Mesenteric fat pad (tissue), 1 donor: ENCODE data around the gene EIF6. TPM values are rescaled to one million over a fixed set of nuclear protein-coding genes. Genes with fewer than 3 reads are reported as not detected.

Source experiments
- DNase-seq: peaks from one replicate; pipeline ENCODE4 v3.0.0-alpha.2; 2020; ENCODE audit warnings: low spot score
- total RNA-seq: library from RNA; stranded (reverse); fragmentation: NEBNext Ultra II Directional; extraction: Animal tissue kit (Norgen Biotek cat#: 25700); gene quantifications from one replicate; pipeline ENCODE4 v1.2.1, GENCODE V29; 2021
- donor health status: DM: yes; HTN: yes; CAD: no.

EIF6 gene
- total RNA-seq, 1 donor from 2014 or later, result 93.1 TPM

DNA sequence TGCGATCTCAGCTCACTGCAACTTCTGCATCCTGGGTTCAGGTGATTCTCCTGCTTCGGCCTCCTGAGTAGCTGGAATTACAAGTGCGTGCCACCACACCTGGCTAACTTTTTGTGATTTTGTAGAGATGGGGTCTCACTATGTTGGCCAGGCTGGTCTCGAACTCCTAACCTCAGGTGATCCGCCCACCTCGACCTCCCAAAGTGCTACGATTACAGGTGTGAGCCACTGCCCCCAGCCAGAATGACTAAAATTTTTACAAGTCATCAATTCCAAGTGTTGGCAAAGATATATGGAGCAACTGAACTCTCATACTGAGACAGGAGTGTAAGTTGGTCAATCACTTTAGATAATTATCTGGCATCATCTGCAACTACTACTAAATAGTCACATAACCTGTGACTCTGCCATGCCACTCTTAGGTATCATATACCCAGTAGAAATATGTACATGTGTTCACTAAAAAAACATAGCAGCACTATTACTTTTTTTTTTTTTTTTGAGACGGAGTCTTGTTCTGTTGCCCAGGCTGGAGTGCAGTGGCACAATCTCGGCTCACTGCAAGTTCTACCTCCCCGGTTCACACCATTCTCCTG is 3.0 kb downstream of the EIF6 start:
- no peak for DNase-seq

DNA sequence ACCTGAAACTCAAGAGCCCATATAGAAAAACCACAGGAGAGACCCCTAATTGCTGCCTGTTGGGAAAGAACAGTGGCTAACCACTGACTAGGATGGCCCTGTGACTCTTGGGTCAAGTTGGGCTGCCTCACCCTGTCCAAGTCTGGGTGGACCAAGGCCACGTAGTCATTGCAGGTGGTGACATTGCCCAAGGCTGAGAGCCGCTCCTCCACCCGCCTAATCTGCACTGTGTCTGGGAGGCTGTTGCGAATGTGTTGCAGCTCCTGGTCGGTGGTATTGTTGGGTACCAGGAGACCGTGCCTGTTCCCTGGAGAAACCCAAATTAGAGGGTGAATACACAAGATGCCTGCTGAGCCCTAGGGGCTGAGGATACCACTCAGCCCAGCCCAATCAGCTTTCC is 4.0 kb downstream of the EIF6 start:
- no peak for DNase-seq

DNA sequence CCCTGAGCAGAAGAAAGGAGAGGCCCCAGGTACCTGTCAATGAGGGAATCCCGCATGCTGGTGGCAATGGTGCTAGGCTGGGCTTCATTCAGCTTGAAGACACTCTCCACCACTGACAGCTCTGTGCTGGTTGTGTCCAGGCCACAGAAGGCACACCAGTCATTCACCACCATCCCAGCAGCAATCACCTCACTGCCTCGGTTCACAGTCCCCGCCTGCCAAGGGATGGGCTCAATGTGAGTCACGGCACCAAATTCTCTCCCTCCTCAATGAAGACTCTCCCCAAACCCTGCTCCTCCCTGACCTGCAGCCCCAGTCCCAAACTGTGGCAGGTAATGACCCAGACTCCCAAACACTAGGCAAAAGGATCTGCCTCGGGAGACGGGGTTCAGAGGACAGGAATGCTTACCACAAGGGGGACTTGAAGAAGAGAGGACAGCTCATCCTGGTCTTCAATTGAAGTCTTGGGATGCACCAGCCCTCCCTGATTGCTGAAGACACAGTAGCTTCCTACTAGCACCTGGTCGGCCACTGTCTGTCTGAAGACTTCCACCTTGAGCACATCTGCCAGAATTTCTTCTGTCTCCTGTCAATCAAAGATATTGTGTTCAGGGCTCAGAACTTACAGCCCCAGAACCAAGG is 4.9 kb downstream of the EIF6 start:
- no peak for DNase-seq

DNA sequence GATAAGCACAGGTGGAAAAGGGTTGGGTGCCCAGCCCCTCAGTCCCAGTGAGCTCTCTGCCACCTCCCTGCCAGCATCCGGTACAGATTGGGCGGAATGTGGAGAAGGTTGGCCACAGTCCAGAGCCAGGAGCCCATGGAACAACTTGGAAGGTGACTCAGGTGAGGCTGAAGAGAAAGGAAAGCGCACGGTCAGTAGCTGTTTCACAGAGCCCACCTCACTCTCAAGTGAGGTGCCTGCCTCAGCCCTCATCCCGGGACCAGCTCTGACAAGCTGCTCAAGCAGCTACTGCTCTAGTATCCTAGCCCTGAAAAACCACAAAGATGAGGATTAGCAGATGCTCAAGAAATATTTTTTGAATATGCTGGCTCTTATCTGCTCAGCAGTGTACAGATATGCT is 5.5 kb downstream of the EIF6 start:
- no peak for DNase-seq

DNA sequence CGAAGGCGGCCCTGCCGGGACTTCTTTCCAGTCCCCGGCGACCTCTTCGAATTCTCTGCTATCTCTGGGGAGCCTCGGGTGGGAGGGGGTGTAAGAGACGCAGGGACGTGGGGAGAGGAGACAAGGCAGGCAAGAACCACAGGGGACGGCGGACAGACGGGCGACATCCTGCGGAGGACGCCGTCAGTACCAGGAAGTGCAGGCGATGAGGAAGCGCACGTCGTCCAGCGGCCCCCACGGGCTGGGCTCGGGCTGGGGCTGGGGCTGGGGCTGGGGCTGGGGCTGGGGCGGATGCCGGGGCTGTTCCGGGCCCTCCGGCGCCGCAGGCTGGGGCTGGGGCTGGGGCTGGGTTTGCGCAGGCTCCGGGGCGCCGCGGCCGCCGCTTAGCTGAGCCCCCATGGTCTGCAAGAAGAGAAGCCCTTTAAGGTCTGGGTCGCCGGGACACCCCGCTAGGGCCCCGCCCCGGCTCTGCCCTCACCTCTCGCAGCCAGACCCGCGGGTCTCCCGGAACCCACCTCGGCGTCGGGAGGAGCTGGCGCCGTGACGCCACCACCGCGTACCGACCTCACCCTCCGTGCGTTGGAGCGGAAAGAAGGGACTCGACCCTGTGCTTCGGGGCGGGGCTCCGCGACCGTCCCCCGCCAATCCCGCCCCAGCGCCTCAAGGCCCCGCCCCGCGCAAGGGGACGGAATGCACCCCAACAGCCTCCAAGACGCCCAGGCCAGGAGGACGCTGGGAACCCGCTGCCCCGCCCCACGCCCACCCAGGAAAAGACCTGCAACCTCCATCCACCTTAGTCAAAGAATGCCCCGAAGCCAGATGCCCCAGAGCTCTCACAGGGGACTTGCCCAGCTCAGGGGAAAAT is 6.8 kb downstream of the EIF6 start, which contains the start of gene MMP24OS:
MMP24OS (minus strand) TSS at position 592 of the 865 bp plus-strand sequence; CDS start at position 399, 193 bp downstream.
- DNase-seq, result peak; percentile 96

DNA sequence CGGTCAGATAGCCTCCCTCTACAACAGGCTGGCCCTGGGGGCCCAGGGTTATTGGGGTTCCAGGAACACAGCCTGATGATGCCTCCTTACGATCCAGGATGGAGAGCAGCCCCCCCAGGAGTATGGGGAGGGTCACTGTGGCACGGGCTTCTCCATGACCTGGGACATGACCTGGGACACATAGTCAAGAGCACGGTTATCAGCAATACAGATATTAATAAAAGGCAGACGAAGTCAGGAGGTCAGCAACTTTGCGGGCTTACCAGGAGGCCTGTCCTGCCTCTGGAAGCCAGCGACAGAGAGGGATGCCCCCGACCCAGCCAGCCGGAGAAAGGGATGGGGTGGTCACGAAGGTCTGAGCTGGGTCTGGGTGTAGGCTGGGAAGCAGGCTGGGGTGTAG is 7.4 kb downstream of the EIF6 start:
- DNase-seq, result no peak

DNA sequence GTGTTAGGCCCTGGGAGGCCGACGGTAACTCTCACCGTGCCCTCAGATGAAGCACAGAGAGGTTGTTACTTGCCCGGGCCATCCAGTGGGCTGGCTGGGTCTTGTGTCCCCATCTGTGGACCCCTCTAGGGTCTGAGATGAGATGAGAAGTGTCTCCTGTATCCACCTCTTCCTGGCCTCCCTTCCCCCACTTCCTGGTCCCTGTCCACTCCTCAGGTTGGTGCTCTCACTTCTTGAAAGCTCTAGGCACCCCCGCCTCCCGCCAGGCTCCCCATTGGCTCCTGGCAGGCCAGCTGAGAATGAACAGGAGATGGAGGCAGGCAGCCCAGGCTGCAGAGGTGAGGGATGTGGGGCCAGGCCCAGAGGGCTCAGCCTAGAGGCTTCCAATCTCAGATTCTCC is 8.2 kb downstream of the EIF6 start:
- DNase-seq, result no peak

DNA sequence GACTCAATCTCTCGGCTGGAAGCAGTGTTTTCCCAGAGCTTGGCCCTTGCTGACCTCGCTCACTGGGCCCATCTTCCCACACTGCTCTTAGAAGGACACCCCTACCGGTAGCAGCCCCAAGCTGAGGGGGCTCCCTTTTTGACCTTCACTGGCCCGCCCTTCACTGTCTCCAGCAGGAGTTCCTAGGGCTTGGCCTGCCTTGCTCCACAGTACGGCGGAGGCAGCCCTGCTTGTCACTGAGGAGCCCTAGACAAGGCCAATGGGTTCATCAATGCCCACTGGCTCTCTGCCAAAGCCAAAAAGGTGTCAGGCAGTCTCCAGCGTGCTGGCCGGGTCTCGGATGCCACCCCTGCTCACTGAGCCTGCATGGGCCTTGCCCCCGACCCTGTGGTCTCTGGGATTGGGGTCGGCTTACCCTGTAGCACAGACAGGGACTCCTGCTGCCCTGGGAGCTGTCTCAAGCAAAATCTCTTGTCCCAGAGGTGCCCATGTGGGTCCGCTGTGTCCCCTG is 8.8 kb downstream of the EIF6 start:
- no peak for DNase-seq

DNA sequence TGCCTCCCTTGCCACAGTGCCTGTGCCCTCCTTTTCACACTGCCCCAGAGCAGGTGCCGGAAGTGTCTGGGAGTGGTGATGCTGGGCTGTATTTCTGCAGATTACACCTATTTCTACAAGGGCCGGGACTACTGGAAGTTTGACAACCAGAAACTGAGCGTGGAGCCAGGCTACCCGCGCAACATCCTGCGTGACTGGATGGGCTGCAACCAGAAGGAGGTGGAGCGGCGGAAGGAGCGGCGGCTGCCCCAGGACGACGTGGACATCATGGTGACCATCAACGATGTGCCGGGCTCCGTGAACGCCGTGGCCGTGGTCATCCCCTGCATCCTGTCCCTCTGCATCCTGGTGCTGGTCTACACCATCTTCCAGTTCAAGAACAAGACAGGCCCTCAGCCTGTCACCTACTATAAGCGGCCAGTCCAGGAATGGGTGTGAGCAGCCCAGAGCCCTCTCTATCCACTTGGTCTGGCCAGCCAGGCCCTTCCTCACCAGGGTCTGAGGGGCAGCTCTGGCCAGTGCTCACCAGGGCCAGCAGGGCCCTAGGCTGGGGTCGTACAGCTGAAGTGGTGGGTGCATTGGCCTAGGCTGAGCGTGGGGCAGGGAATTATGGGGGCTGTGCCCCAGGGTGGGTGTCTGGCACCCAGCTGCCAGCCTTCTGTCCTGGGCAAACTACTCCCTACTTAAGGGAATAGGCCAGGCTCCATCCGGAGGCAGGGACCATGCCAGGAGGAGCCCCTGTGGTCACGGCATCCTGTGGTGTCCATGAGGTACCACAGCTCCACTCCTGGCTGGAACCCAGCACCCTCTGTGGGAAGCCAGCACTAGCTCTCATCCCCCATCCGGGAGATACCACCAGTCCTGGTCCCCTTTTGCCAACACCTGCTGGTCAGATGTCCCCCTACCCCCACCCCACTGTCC is 10.1 kb downstream of the EIF6 start:
- no peak for DNase-seq

DNA sequence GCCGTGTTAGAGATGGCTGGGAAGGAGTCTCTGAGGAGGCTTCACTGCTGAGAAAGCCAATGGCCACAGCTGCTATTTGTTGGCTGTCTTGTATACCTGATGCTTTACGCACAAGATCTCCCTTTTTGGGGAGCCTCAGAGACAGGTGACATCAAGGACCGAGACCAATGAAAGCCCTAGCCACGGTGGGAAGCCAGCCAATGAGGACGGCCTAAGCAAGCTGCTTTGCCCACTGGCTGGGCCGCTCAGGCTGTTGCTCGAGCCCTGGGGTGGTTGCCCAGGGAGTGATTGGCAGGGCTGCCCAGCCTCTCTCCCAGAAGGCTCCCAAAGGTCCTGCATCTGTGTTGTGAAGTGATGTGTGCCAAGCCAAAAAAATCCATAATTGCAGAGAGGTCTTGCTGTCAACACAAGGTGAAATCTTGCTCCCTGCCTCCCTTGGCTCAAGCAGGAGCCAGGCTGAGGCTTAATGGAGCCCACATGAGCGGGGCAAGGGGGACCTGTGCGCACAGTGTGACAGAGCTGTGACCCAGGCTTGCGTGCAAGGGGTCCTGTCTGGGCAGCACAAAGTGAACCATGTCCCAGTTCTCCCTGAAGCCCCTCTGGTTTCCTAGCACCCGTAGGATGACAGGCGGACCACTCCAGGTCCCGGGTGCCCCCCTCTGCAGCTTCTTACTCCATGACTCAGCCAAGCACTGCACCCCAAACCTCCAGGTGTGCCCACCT is 11.0 kb downstream of the EIF6 start:
- no peak for DNase-seq

DNA sequence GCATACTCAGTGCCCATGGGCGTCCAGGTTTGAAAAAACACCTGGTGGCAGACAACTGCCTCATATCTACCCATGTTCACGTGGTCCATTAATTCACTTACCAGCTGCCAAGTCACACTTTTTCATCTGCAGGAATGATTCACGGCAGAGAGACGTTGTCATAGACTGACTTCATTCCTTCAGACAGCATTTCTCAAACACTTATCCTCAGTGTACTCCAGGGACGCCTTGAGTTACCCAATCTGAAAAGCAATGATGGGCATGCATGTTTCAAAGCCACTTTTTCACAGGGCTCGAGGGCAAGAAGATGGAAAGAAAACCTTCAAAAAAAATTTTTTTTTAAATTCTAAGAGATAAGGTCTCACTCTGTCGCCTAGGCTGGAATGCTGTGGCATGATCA is 12.7 kb downstream of the EIF6 start:
- DNase-seq, result no peak

DNA sequence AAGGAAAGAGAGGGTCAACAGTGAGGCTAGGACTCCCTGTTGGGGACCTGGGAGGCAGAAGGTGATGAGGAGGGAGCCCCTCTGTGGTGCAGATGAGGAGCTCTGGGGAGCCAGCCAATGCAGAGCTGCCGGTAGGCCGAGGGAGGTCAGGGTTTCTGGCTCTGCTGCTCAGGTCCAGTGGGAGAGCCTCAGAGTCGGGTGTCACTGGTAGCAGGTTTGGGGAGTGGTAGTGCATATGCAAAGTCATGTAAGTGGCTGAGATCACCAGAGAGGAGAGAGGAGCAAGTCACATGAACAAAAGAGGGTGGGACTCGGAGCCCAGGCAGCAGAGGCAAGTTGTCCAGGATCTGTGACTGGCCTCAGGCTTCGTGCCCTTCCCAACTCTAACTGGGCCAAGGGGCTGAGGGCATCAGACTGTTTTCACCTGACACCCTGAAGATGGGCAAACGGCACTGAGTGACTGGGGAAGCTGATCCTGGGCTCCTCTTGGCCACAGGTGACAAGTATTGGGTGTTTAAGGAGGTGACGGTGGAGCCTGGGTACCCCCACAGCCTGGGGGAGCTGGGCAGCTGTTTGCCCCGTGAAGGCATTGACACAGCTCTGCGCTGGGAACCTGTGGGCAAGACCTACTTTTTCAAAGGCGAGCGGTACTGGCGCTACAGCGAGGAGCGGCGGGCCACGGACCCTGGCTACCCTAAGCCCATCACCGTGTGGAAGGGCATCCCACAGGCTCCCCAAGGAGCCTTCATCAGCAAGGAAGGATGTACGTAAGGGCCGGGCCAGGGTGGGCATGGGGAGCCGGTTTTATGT is 13.3 kb downstream of the EIF6 start:
- no peak for DNase-seq

DNA sequence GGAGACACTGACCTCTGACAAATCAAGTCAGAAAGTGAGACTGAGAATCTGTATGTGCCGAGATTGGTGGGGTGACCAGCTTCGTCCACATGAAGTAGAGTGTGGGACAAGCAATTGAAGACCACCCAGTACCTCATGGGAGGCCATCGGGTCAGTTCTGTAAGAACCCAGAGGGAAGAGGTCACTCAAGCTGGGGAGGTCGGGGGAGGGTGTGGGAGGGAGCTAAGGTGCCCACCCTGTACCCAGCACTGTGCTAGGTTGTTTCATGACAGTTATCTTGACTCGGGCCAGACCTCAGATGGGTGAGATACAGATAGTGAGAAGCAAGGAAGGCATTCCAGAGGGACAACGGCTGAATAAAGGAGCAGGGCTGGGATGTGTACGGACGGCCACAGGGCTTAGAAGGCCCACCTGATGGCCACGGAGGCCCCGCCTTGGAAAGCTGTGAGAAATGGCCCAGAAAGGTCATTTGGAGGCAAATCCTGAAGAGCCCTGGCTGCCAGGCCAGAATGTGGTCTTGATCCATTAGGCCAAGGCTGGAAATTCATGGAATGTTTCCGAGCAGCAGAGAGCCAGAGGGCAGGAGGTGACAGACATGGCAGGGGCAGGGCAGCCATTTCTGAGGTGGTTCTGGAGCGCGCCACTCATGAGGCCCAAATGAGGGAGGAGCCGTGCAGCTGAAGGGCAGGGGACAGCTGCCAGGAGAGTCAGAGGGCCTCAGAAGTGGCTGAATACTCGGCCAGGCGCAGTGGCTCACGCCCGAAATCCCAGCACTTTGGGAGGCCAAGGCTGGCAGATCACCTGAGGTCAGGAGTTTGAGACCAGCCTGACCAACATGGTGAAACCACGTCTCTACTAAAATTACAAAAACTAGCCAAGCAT is 14.3 kb downstream of the EIF6 start:
- no peak for DNase-seq

DNA sequence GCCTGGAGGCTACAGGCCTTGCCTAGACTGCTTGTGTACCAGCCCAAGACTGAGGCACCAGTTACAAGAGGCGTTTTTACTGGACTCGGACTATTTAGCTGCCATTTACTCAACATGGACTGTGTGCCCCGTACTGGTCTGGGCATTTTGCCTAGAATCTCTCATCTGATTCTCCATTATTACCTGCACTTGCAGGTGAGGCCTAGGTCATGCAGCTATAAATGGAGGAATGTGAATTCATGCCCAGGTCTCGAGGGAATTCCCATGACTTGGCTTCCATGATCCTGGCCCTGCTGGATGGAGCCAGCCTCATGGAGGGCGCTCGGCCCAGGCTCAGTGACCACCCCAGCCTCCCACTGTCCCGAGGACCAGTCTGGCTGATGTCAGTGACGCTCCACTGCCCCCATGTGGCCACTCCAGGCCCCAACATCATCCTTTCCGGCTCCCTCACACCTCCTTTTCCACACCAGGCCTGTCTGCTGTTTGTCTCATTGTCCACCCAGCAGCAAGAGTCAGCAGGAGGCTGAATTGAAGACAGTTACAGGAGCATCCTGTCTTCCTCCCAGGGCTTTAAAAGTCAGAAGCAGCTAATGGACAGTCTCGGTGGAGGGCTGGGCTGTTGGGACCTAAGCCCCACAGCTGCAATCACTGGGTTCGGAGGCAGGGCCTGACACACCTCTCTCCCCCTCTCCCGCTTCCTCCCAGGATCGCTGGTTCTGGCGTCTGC is 15.4 kb downstream of the EIF6 start:
- DNase-seq, result no peak

DNA sequence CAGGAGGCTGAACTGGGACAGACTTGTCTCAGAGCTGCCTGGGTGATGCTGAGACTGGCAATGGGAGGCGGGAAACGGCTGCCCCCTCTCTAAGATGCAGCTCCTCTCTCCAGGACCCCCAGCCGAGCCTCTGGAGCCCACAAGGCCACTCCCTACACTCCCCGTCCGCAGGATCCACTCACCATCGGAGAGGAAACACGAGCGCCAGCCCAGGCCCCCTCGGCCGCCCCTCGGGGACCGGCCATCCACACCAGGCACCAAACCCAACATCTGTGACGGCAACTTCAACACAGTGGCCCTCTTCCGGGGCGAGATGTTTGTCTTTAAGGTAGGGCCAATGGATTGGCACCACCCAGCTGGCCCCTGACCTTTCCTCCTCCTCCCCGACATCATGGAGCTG is 17.5 kb downstream of the EIF6 start:
- no peak for DNase-seq

DNA sequence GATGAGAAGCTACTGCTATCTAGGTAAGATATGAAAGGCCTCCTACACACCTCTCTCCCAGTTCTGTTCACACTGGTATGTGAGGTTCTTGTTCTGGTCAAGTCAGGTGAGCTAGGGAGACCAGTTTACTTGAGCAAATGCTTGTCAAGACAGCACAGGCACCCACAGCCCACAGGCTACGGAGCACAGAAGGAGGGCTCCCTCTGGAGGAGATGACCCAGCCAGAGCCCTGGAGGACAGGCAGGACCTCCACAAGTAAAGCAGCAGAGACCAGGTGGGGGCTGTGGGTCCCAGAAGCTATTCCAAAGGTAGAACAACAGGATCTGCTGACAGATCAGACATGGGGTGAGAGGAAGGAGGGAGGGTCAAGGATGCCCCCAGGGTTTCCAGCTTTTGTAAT is 19.8 kb downstream of the EIF6 start:
- no peak for DNase-seq

DNA sequence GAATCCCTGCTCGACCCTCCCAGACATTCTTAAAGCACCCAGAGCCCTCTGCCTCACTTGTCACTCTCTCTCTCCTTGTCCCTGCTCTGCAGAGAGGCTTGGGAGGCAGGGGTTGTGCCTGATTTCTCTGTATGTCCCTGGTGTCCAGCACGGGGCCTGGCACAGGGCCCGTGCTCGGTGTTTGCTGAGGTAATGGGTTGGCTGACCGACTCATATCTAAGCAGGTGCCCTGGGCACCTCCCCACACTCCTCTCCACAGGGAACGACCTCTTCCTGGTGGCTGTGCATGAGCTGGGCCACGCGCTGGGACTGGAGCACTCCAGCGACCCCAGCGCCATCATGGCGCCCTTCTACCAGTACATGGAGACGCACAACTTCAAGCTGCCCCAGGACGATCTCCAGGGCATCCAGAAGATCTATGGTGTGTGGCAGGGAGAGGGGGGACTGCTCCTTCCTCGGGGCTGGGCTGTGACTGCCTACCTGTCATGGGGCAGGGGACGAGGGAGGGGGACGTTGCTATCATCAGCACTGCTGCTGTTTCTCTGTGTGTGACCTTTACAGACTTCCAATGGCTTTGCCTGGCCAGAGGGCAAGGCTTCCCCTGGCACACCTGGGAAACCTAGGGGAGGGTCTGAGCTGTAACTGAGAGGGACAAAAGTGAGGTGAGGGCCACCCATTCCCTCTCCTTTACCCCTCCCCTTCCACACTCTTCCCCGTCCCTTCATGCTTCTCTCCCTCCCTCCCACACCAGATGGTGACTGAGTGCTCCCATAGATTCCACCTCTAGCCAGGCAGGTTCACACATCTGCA is 20.8 kb downstream of the EIF6 start:
- DNase-seq, result no peak
